Stimulated activated CD8-positive, alpha-beta memory T cell treated with anti-CD3 and anti-CD28 coated beads, Interleukin-15, amount 100 ng/mL, for 24 hours (primary cell): Measurements from ENCODE around the gene GPR146.
"Not testable (repeated sequence)": the region's sequence is repeated elsewhere in the genome, so short reads cannot be mapped to it uniquely, and the experiment has no call there.

Source experiments
- DNase-seq: peaks from one replicate; pipeline ENCODE4 v3.0.0-alpha.2; 2020; ENCODE audit warnings: low read depth

Gene GPR146

DNA sequence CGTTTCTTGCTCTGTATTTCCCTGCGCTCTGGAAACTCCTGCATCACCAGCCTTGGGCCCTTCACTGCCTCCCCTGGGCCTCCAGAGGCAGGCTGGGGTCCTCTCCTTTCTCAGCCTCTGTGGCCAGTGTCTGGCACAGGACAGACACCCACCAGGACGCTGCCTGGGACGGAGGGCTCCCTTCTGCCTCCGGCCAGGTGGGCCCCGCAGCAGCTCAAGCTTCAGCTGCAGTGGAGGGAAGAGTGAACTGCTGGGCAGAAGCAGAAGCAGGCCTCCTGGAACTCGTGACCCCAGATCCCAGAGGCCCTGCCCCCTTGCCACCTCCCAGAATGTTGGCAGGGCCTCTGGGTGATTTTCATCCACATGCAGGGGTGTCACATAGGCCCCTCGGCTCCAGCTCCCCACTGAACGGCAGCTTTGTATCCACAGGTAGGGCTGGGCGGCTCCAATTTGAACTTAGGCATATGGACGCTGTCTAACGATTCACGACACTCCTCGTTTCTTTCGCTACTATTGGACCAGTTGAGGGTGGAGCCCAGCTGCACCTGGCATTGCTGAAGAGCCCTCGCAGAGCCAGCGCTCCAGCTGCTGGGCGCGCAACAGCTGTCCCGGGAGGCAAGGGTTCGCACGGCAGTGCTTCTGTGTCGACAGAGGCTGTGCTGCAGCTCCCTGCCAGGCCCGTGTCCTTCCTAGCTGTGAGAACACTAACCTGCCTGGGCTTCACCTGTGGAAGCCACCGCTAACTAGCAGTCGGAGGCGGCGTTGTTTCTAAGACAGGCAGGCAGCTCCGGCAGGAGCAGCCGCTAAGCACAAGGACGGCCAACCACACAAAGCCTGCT, 18.4 kb upstream of the GPR146 start:
- no peak for DNase-seq

DNA sequence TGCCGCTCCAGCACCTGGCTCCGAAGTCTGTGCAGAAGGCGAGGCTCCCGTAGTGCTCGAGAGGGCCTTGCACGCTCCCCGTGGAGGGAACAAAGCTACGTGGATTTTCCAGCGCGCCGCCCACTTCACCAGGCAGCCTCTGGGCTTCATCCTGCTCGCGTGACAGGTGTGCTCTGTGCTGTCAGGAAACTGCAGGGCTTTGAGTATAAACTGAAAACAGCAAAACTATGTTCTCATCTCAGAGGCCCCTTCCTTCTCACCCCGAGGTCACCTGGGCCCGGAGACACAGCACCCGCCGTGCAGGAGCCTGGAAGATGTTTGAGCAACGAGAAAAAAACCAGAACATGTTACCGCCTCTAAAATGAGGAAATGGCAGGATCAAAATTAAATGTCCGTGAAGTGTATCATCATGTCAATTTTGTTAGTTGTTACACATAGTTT, 17.6 kb upstream of the GPR146 start:
- DNase-seq = no peak

DNA sequence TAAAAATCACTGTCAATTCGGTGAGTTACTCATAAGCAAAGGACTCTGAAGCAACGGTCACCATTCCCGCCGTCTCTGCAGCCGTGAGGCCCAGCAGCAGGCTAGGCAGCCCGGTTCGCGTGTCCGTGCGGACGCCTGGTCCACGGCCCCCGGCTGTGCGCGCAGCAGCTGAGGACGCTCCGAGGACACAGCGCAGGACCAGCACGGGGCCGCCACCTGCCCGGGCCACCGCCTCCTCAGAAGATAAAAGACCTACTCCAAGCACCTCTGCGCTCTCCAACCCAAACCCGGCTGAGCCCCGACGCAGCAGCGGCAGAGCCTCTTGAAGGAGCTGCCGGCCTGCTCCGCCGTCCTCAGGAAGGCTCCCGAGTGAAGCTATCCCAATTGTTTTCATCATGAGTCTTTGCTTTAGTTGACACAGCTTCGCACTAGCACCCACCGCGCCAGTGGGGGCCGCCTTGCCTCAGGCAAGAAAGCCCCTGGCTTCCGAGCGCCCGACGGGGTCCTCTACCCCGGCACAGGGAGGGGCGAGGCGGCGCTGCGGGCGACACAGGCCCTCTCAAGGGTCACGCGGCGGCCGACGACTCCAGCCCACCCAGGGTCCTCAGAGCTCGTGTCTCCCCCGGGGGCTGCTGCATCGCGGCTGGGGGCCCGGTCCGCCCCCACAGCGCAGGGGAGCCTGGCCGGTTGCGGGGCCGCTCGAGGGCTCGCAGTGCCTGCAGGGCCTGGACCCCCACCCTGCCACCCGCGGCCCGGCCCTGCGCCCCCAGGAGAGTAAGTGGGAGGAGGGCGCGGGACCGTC, 16.9 kb upstream of the GPR146 start:
- DNase-seq = no peak

DNA sequence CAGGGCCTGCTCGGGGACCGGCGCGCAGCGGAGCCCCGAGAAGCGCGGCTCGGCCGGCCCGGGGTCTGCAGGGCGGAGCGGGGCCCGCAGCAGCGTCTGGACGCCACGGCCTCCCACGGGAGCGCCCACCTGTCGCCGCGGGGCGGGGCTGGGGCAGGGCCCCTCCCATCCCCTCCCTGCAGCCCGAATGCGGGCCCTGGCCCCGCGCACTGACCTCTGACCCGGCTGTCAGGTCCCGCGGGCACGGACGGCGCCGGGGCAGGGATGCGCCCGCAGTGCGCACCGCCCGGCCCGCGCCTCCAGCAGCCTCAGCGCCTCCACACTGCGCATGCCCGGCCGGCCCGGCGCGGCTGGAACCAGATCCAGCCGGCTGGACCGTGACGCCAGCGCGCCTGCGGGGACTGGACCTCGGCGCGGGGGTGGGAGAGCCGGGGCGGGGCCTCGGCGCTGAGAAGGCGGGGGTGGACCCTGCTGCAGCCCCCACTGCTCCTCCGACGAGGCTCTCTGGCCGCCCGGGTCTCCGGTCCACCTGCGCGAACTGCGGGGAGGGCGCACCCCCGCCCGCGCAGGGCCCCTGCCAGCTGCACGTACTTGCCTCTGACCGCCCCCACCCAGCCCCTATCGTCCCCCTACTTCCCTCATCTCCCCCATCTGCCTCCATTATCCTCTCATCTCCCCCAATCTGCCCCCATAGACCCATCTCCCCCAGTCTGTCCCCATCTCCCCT, 16.1 kb upstream of the GPR146 start:
- DNase-seq = peak; percentile 64

DNA sequence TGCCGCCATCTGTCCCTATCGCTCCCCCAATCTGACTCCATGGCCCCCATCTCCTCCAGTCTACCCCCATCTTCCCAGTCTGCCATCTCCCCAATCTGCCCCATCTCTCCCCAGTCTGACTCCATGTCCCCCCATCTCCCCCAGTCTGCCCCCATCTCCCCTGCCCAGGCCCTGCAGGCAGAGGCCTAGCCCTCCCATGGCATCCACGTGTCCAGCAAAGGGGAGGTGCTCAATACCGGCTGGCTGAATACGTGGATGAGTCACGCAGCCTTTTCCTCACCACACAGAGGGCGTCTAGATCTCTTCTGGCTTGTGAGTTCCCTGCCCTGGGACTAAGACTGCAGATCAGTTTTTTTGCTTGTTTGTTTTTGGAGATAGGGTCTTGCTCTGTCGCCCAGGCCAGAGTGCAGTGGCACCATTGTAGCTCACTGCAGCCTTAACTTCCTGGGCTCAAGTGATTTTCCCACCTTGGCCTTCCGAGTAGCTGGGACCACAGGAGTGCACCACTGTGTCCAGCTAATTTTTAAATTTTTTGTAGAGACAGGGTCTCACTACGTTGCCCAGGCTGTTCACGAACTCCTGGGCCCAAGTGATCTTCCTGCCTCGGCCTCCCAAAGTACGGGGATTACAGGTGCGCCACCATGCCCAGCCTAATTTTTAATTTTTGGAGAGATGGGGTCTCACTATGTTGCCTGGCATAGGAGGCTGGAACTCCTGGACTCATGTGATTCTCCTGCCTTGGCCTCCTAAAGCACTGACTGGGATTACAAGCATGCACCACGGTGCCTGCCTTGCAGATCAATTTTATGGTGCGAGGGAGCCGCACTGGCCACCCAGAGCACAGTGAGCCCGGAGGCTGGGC, 15.3 kb upstream of the GPR146 start:
- DNase-seq = no peak

DNA sequence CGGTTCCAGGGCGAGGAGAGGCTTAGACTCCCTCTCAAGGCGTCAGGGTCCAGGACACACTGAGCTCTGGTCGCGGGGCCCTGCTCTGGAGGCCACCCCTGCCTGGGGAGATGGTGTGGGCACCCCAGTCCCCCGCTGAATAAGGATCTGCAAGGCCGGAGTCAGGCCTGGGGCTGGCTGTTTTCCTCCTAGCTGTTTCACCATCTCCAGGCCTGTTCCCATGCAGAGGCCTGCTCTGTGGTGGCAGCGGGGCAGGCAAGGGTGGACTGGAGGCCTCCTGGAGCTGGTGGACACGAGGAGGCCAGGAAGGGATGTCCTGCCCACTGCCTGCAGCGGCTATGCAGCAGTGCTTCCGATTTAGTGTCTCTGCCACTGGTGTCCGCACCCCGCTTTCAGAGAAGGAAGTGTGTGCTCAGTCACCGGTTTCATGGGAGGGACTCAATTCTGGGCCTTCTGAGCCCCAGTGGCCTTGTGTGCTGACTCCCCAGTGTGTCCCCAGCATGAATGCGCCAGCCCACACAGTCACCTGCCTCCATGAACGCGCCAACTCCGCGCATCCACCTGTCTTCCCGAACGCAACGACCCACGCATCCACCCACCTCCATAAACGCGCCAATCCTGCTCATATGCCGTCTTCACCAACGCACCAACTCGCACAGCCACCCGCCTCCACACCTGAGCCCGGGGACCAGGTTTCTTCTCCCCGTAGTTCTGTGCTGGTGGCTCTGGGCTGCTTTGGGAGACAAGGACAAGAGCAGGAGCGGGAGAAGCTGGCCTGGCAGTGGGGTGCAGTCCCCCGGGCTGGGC, 14.5 kb upstream of the GPR146 start:
- no peak for DNase-seq

DNA sequence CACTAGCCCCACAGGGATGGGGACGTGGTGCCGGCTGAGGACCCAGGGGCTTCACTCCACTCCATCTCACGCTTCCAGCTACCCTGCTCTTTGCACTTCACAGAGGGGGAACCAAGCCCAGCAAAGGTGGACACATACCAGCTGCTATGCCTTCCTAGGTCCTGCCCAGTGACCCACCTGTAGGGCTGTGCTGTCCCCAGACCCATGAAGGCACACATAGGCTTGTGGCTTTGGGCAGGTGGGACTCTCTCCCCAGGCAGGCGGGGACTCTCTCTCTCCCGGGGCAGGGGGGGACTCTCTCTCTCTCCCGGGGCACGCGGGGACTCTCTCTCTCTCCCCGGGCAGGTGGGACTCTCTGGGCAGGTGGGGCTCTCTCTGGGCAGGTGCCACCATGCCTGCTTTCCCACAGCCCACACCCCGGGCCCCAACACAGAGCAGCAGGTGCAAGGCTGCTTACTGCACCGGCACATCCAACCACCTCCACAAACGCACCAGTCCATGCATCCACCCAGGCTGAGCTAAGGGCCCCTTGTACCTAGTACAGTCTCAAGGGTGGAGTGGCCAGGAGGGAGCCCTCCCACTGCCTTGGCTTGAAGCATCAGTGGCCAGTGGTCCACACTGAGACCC, 13.8 kb upstream of the GPR146 start:
- DNase-seq = no peak

DNA sequence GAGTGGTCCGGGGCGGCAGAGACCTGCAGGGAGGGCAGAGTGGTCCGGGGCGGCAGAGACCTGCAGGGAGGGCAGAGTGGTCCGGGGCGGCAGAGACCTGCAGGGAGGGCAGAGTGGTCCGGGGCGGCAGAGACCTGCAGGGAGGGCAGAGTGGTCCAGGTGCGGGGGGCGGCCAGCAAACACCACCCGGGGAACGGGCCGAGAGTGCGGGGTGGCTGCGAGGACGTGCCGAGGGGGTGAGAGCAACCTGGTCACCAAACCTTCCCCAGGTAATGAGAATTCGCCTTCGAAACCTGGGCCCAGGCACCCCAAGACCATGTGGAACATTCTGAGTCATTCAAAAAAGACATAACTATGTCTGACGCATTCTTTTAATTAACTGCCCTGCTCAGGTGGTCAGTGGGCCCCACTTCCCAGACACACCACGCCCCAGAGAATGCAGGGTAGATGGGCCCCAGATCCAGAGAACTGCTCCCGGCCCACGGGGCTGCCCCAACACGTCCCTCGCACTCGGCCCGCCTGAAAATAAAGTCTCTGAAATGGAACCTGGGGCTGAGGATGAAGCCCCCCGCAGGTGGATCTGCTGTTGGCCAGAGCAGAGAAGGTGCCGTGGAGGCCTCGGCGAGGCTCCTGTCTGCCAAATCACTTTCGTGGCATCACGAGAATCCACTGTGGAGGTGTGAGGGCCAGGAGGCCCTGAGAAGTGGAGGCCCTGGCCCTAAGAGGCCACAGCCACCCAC, 12.5 kb upstream of the GPR146 start:
- no peak for DNase-seq

DNA sequence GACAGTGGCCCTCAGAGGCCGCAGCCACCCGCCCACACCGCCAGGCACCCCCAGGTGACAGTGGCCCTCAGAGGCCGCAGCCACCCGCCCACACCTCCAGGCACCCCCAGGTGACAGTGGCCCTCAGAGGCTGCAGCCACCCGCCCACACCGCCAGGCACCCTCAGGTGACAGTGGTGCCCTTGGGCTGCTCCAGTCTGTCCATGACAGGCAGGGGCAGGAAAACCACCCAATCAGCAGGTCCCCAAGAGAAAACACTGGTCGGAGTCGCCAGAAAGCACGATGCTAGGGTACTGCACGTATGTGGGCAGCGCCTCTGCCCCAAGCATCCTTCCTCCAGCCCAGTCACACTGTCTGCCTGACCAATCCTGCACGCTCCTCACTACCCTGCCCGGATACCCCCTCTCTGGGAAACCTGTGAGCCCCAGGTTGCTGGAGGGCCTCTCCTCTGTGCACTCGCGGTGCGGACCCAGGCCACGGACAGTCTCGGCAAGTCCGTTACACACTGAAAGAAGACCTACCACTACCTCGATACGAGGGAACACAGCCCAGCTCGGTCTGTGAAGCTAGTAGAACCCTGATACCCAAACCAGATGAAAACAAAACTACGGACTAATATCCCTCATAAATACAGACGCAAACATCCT, 11.7 kb upstream of the GPR146 start:
- DNase-seq = no peak

DNA sequence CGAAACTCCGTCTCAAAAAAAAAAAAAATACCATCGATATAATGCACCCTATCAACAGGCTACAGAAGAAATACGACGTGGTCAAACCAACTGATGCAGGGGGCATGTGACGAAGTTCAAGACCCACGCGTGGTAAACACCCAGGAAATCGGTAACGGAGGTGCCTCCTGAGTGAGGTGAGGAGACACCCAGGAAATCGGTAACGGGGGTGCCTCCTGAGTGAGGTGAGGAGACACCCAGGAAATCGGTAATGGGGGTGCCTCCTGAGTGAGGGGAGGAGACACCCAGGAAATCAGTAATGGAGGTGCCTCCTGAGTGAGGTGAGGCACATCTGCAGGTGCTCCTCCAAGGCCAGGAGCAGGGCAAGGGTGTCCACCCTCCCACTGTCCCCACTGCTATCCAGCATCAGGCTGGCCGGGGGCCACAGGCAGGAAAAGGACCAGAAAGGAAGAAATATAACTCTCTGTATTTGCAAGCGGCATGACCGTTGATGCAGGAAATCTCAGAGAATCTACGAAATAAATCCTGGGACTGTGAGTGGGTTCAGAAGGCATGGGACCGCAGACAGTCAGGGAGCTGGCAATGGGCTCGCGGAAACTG, 10.7 kb upstream of the GPR146 start:
- DNase-seq = no peak

DNA sequence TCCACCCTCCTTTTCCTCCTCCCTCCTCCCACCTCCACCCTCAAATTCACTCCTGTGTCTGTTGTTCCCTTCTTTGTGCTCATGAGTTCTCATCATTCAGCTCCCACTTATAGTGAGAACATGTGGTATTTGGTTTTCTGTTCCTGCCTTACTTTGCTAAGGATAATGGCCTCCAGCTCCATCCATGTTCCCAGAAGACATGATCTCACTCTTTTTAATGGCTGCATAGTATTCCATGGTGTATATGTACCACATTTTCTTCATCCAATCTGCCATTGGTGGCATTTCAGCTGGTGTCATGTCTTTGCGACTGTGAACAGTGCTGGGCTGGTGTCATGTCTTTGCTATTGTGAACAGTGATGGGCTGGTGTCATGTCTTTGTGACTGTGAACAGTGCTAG, 9.6 kb upstream of the GPR146 start:
- not testable (repeated sequence) for DNase-seq

DNA sequence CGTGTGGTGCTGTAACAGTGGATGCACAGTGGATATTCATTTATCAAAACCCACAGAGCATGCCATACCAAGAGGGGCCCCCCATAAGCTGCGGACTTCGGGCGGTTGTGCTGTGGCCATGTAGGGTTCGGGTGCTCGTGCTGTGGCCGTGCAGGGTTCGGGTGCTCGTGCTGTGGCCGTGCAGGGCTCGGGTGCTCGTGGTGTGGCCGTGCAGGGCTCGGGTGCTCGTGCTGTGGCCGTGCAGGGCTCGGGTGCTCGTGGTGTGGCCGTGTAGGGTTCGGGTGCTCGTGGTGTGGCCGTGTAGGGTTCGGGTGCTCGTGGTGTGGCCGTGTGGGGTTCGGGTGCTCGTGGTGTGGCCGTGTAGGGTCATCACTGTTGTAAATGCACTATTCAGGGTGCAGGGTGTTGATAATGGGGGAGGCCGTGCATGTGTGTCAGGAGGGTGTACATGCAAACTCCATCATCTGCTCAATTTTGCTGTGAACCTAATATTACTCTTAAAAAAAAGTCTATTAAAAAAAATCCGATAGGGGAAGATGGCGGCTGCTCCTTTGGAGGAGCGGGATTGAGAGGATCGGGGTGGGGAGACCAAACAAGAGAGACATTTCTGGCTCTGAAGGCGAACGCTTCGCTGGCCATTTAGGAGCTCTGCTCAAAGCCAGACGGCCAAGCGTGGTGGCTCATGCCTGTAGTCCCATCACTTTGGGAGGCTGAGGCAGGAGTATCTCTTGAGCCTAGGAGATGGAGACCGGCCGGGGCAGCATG, 8.0 kb upstream of the GPR146 start:
- not testable (repeated sequence) for DNase-seq

DNA sequence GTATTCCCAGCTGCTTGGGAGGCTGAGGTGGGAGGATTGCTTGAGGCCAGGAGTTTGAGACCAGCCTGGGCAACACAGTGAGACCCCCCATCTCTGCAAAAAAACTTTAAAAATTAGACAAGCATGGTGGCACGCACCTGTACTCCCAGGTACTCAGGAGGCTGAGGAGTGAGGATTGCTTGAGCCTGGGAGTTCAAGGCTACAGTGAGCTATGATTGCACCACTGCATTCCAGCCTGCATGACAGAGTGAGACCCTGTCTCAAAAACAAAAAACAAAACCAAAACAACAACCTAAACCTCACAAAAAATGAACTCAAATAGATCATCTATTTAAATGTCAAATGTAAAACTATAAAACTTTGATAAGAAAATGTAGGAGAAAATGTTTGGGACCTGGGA, 4.1 kb upstream of the GPR146 start:
- not testable (repeated sequence) for DNase-seq

DNA sequence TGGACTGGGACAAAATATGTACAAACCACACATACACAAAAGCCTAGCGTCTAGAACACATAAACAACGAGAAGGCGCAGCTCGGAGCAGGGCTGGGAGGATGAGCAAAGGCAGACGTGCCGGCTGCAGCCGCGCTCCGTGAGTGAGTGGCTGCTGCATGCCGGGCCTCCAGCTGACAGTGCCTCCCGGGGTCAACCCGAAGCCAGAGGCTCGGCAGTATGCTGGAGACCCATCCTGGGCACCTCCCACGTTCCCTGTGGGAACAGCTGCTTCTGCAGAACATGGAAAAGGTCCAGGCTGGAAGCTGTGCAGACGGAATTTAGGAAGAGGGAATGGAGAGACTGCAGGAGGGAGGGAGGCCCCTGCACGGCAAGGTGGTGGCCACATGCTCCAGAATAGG, 3.6 kb upstream of the GPR146 start:
- DNase-seq = no peak

DNA sequence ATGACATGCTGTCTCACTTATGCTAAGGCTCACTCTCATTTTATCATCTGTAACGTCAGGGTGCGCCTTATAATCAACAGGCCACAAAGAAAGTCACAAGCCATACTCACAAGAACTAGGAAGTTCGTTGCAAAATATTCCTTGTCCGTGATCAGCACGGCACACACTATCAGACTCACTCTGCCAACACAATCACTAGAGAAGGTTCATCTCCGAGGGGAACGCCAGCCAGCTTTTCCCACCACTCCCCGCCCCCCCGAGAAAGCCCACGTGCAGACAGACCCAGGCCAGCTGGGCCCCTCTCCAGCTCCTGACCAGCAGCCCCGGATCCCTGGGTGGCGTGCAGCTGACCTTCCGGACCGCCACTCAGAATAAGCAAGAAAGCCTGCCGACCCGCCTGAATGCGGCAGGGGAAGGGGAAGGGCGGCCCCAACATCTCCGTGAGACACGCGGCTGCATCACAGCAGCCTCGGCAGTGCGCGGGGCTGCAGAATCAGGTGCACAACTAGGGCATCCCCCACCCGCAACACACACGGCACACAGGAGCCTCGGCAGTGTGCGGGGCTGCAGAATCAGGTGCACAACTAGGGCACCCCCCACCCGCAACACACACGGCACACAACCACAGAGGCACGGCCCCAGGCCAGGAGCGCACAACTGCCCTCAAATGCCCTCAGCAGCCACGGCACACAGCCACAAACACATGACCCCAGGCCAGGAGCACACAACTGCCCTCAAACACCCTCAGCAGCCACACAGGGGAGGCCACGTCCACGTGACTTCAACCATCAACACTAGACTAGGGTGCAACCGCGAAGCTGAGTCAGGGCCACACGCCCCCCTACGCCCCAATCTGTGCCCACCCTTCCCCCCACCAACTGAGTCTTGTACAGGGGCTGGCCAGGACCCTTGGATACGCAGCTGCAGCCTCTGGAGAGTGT, 2.5 kb upstream of the GPR146 start:
- DNase-seq = no peak

DNA sequence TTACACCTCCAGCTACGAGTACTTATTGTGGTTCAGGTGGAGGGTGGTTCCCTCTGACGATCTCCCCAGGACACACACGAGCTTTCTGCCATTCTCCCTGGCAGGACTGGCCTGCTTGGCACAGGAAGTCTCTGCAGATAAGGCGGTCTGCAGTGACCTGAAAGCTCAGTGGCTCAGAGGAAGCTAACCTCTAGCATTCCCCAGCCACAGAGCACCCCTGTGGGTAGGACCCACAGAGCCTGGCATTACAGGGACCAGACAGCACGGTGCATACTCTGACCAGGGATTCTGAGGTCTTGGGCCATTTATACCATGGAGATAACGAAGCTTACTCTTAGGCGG, 1.9 kb upstream of the GPR146 start:
- DNase-seq = no peak
